Adrenal gland (tissue), 12 donors: ENCODE results near the gene ASTL. TPM values are rescaled to one million over a fixed set of nuclear protein-coding genes. Genes with fewer than 3 reads are reported as not detected.

ENCODE experiments used
- DNase-seq, 7 donors: peaks; one replicate each; pipeline ENCODE4 v3.0.0-alpha.2; 2019 to 2020
- H3K27ac ChIP-seq, 5 donors: fragments of 200-600 bp; sonication (generic) in 4 of 5; 1 replicate in 3 of 5; 2 replicates in 2 of 5; pipeline versions ENCODE4 v1.5.1 to v1.8.0; 2016 to 2020; ENCODE audit warnings: mild to moderate bottlenecking in 1 of 5
- H3K27me3 ChIP-seq: fragments of 200-600 bp; 2 replicates; pipeline ENCODE4 v1.8.0; 2021
- H3K36me3 ChIP-seq, 2 donors: fragments of 200-600 bp; replicated peaks in 1 of 2; 1 replicate in 1 of 2; 2 replicates in 1 of 2; pipeline versions ENCODE4 v1.5.1 to v1.8.0; 2018 to 2022
- H3K4me1 ChIP-seq, 2 donors: fragments of 200-600 bp; replicated peaks in 1 of 2; 1 replicate in 1 of 2; 2 replicates in 1 of 2; pipeline versions ENCODE4 v1.5.1 to v1.8.0; 2018 to 2021
- H3K4me3 ChIP-seq, 4 donors: fragments of 200-600 bp; sonication (generic) in 3 of 4; one replicate each; pipeline ENCODE4 v1.5.1; 2016 to 2018
- H3K9me3 ChIP-seq, 3 donors: fragments of 200-600 bp; sonication (generic) in 1 of 3; replicated peaks in 1 of 3; 1 replicate in 2 of 3; 2 replicates in 1 of 3; pipeline versions ENCODE4 v1.5.1 to v1.8.0; 2016 to 2021
- CTCF ChIP-seq, 6 experiments: fragments of 450-650 bp in 4 of 6; fragments of 200-600 bp in 2 of 6; sonication (generic) in 1 of 6; IDR thresholded peaks; 1 replicate in 5 of 6; 2 replicates in 1 of 6; pipeline versions ENCODE4 v1.5.1 to v1.8.0; 2016 to 2021; ENCODE audit warnings: antibody characterized with exemption in 6 of 6, mild to moderate bottlenecking in 2 of 6, moderate library complexity in 1 of 6
- POLR2A ChIP-seq, 2 donors: fragments of 450-650 bp; IDR thresholded peaks; one replicate each; pipeline ENCODE4 v1.6.1; 2017; ENCODE audit warnings: antibody characterized with exemption in 2 of 2, mild to moderate bottlenecking in 2 of 2, moderate library complexity in 1 of 2
- WGBS, 4 donors: extraction: QIAGEN DNeasy Blood & Tissue Kit in 2 of 4; methylation state at CpG; one replicate each; pipeline versions ENCODE4 v1.1.5 to v1.1.7; 2013 to 2017; 5-methylcytosine and 5-hydroxymethylcytosine counted together
- intact Hi-C, 2 donors: fragments of 100-400 bp; cut with DNase I; formaldehyde crosslinking; loops; one replicate each; pipeline versions ENCODE4 v1.14.1 to v1.15.0; 2022 to 2023
- polyA plus RNA-seq, 3 donors: library from polyadenylated mRNA; stranded (reverse); fragments of 200-250 nt in 2 of 3; fragments of 350-450 nt in 1 of 3; fragmentation: Illumina TruSeq in 1 of 3; extraction: RNeasy Lipid Tissue Mini Kit (QIAGEN cat#74804) in 1 of 3; gene quantifications; one replicate each; pipeline ENCODE4 v1.2.3, GENCODE V29; 2013 to 2014
- total RNA-seq, 9 donors: library from RNA; depleted of rRNA in 4 of 9; stranded (reverse); fragments of >200 nt in 4 of 9; fragments of 120-200 nt in 1 of 9; fragmentation: NEBNext Ultra II Directional in 1 of 9; extraction: Animal tissue kit (Norgen Biotek cat#: 25700) in 1 of 9; gene quantifications; one replicate each; pipeline versions ENCODE4 v1.1.0 to v1.2.4, GENCODE V29; 2013 to 2023
- donor health status: healthy with polysubstance abuse.
- donor health status: Bipolar disorder and iron deficiency.
- donor health status: DM: yes; HTN: yes; CAD: no.
- donor health status: DM: no; HTN: no; CAD: no.
- donor health status: DM: no; HTN: no; CAD: no.
- donor health status: DM: yes; HTN: yes; CAD: no.

Gene ASTL
- total and polyA plus RNA-seq, 12 donors, result not detected

GRCh38 chr2:96156011-96156820, 17.9 kb upstream of the ASTL start:
- no peaks in the 10 kb centered on the region for H3K36me3 ChIP-seq
- H3K4me1 ChIP-seq, result no peaks in the 10 kb centered on the region
- no peak for DNase-seq
- H3K27me3 ChIP-seq, result no peaks in the 10 kb centered on the region
- H3K9me3 ChIP-seq, result no peaks in the 10 kb centered on the region
- WGBS, 4 donors, result 87 to 89% (median 89%) methylated on average over 10 of the region's 10 CpGs
- no peak overlapping the region for H3K4me3 ChIP-seq
- intact Hi-C loops, result no loop called here
- TF ChIP-seq CTCF (IDR thresholded peaks at IDR 0.05), result no peak
- TF ChIP-seq POLR2A (IDR thresholded peaks at IDR 0.05), result no peak
- no peak overlapping the region for H3K27ac ChIP-seq

- TF ChIP-seq CTCF (IDR thresholded peaks at IDR 0.05), result no peak
- no peak for TF ChIP-seq POLR2A (IDR thresholded peaks at IDR 0.05)
- Histone ChIP-seq H3K4me3 (no peak overlapping the region), H3K4me1 (no peaks in the 10 kb centered on the region), H3K27me3 (no peaks in the 10 kb centered on the region), H3K36me3 (no peaks in the 10 kb centered on the region), H3K9me3 (no peaks in the 10 kb centered on the region), H3K27ac (no peak overlapping the region)
- no peak for DNase-seq
- WGBS, 4 donors, result 86 to 90% (median 88%) methylated on average over 11 to 16 of the region's 16 CpGs
- intact Hi-C loops, result no loop called here
Measured at GRCh38 chr2:96154506-96155380, 16.4 kb upstream of the ASTL start.

GRCh38 chr2:96153991-96154431, 15.7 kb upstream of the ASTL start:
- no peaks in the 10 kb centered on the region for H3K36me3 ChIP-seq
- intact Hi-C loops, result no loop called here
- H3K4me3 ChIP-seq, result no peak overlapping the region
- H3K27ac ChIP-seq, result no peak overlapping the region
- no peaks in the 10 kb centered on the region for H3K9me3 ChIP-seq
- no peak for TF ChIP-seq CTCF (IDR thresholded peaks at IDR 0.05)
- TF ChIP-seq POLR2A (IDR thresholded peaks at IDR 0.05), result no peak
- no peaks in the 10 kb centered on the region for H3K4me1 ChIP-seq
- no peaks in the 10 kb centered on the region for H3K27me3 ChIP-seq
- 78 to 91% (median 84%) methylated on average over 2 to 7 of the region's 7 CpGs for WGBS, 4 donors
- DNase-seq, result no peak

DNA sequence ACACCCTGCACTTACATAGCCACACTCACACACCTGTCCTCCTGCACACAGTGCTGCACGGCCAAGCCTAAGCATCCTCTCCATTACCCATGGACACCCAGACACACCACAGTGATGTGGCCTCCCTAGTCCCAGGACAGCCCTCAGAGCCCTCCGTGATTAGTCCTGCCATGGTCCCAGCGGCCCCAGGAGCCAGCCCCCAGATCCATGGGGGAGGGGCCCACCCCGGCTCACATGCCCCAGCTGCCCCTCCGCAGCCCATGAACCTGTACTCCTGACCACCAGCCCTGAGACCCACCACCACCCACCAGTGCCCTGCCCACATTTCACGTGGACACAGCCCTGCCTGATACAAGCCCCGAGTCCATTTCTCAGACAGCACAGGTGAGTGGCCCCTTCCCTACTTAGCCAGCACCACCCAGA, 15.0 kb upstream of the ASTL start:
- Histone ChIP-seq H3K36me3 (no peaks in the 10 kb centered on the region), H3K9me3 (no peaks in the 10 kb centered on the region), H3K27me3 (no peaks in the 10 kb centered on the region), H3K4me1 (no peaks in the 10 kb centered on the region), H3K4me3 (no peak overlapping the region), H3K27ac (no peak overlapping the region)
- intact Hi-C loops, result no loop called here
- 83 to 92% (median 90%) methylated on average over 1 to 7 of the region's 7 CpGs for WGBS, 4 donors
- no peak for DNase-seq
- TF ChIP-seq POLR2A (IDR thresholded peaks at IDR 0.05) (no peak), CTCF (IDR thresholded peaks at IDR 0.05) (no peak)
